ENCODE results near the gene CDH6.

- TF ChIP-seq CTCF (IDR thresholded peaks at IDR 0.05), result no peak
- TF ChIP-seq EP300 (IDR thresholded peaks at IDR 0.05), result no peak
Observed at GRCh38 chr5:31194468-31194813, 955 bp downstream of the CDH6 start.
